ENCODE data around the gene BICD1. TPM values are rescaled to one million over a fixed set of nuclear protein-coding genes. Genes with fewer than 3 reads are reported as not detected.

BICD1 gene
- total RNA-seq, 1 donor from 2014 or later: 38.6 TPM

DNA sequence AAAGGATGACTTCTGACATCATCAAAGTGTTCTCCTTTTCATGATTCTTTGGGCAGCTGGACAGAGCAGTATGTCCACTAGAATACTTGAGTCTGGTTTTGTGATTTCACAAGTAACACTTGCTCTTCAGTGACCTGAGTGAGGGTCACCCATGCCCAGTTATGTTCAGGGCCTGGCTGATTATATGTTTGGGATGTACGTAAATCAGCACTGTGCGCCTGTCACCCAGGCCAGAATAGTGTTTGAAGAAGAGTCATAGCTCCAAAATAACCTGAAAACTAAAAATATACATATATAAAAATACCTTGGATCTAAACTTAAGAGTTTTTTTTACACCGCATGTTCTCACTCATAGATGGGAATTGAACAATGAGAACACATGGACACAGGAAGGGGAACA is 3.8 kb downstream of the BICD1 start:
- H3K4me3 Mint-ChIP-seq: no peak overlapping the region

DNA sequence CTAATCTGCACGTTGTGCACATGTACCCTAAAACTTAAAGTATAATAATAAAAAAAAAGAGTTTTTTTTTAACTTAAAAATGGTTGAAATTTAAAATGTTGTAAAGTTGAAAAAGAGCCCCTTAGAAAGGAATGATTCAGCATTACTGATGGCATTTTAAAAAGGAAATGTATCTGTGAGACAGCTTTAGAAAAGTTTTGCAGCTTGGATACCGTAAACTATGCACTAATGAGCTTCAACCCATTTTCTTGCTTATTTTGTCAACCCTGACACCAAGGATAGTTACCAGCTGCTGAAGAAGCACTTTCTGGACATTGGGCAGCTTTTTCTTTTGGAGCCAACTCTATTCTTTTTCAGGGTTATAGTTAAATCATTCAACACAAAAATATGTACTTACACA is 4.3 kb downstream of the BICD1 start:
- no peak for DNase-seq (ENCODE audit: low spot score in 2 of 2, unreplicated experiment in 2 of 2)
- Mint-ChIP-seq H3K27ac (no peak overlapping the region), H3K9me3 (no peaks in the 10 kb centered on the region), H3K4me1 (peaks cover 32% of the 10 kb centered on the region), H3K36me3 (peaks cover 8% of the 10 kb centered on the region), H3K4me3 (no peak overlapping the region), H3K27me3 (ENCODE audit: low read depth) (no peaks in the 10 kb centered on the region)
- TF ChIP-seq, protein P1, sequence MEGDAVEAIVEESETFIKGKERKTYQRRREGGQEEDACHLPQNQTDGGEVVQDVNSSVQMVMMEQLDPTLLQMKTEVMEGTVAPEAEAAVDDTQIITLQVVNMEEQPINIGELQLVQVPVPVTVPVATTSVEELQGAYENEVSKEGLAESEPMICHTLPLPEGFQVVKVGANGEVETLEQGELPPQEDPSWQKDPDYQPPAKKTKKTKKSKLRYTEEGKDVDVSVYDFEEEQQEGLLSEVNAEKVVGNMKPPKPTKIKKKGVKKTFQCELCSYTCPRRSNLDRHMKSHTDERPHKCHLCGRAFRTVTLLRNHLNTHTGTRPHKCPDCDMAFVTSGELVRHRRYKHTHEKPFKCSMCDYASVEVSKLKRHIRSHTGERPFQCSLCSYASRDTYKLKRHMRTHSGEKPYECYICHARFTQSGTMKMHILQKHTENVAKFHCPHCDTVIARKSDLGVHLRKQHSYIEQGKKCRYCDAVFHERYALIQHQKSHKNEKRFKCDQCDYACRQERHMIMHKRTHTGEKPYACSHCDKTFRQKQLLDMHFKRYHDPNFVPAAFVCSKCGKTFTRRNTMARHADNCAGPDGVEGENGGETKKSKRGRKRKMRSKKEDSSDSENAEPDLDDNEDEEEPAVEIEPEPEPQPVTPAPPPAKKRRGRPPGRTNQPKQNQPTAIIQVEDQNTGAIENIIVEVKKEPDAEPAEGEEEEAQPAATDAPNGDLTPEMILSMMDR (IDR thresholded peaks at IDR 0.05; ENCODE audit: unreplicated experiment): no peak

More for the DNA sequence above, 3.8 kb downstream of the BICD1 start:
- no peak for DNase-seq (ENCODE audit: low spot score in 2 of 2, unreplicated experiment in 2 of 2)
- H3K27me3 Mint-ChIP-seq (ENCODE audit: low read depth): no peaks in the 10 kb centered on the region
- no peaks in the 10 kb centered on the region for H3K9me3 Mint-ChIP-seq
- TF ChIP-seq, protein P1 (IDR thresholded peaks at IDR 0.05; ENCODE audit: unreplicated experiment): no peak
- peaks cover 8% of the 10 kb centered on the region for H3K36me3 Mint-ChIP-seq
- peaks cover 32% of the 10 kb centered on the region for H3K4me1 Mint-ChIP-seq
- no peak overlapping the region for H3K27ac Mint-ChIP-seq

DNA sequence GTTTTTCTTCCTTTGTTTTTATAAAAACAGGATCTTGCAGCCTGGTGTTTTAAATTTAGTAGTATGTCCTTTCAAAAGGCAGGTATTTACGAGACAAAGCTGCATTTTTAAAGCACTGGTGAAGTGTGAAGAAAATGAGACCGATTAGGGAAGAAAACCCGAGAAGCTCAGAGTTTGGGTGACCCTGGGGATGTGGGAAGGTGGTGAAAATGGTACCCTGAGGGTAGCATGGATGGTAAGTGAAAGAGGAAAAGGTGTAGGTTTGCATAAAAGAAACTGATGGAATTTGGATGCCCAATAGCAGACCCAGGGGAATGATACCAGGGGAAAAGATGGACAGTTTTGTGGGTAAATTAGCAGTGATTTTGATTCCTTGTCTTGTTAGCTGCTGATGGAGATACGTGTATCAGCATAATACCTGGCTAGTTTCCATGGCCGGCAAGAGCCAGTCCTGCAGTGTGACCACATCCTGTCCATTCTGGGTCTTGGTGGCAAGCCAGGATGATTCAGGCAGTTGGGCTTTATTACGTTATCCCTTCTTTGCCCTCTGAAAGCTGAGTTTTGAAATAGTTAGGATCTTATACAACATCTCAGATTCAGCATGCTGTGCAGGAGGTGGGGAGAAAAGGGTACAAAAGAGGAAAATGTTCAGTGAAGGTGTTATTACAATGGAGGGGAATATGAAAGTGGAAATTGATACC is 8.9 kb downstream of the BICD1 start:
- Mint-ChIP-seq H3K9me3 (no peaks in the 10 kb centered on the region), H3K4me1 (peaks cover 16% of the 10 kb centered on the region), H3K27me3 (ENCODE audit: low read depth) (no peaks in the 10 kb centered on the region), H3K4me3 (no peak overlapping the region), H3K27ac (peak overlapping the region; percentile 69), H3K36me3 (peaks cover 8% of the 10 kb centered on the region)
- TF ChIP-seq, protein P1 (IDR thresholded peaks at IDR 0.05; ENCODE audit: unreplicated experiment): no peak
- DNase-seq (ENCODE audit: low spot score in 2 of 2, unreplicated experiment in 2 of 2): no peak

DNA sequence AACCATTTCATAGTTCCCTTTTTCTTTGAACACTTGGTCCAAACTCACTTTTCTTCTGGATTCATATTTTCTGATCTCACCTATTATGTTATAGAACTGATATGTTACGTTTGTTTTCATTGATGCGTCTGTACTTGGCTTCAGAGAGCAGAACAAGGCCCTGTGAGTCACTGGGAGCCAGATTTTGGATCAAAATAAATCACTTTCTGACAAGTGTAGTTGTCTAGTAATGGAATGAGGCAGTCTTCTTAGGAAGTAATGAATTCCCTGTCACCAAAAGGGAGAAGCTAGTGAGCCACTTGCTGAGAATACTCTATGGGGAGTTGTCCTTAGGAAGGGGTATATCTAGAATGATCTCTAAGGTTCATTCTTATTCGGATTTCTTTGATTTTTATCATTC is 10.2 kb downstream of the BICD1 start:
- Mint-ChIP-seq H3K4me1 (peaks cover 17% of the 10 kb centered on the region), H3K27me3 (ENCODE audit: low read depth) (no peaks in the 10 kb centered on the region), H3K4me3 (no peak overlapping the region), H3K27ac (no peak overlapping the region), H3K9me3 (no peaks in the 10 kb centered on the region), H3K36me3 (peaks cover 8% of the 10 kb centered on the region)
- DNase-seq (ENCODE audit: low spot score in 2 of 2, unreplicated experiment in 2 of 2): no peak
- TF ChIP-seq, protein P1 (IDR thresholded peaks at IDR 0.05; ENCODE audit: unreplicated experiment): no peak

DNA sequence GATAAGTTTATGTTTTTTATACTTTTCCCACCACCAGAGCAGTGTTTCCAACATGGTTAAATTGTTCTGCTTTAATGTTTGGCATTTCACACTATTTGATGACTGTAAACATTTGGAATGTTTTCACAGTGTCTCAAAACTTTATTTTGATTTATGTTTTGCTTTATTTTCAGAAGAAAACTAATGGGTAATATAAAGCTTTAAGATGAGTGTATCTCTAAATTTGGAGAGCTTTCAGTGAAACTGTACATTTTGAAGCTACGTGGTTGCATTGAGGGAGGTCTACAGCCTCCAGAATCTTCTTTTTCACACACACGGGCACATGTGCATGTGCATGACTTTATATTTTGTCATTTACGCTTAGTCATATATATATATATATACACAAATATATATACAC is 10.7 kb downstream of the BICD1 start:
- Mint-ChIP-seq H3K4me3 (no peak overlapping the region), H3K27me3 (ENCODE audit: low read depth) (no peaks in the 10 kb centered on the region), H3K9me3 (no peaks in the 10 kb centered on the region), H3K36me3 (peaks cover 6% of the 10 kb centered on the region), H3K4me1 (peaks cover 17% of the 10 kb centered on the region), H3K27ac (no peak overlapping the region)
- TF ChIP-seq, protein P1 (IDR thresholded peaks at IDR 0.05; ENCODE audit: unreplicated experiment): no peak
- DNase-seq (ENCODE audit: low spot score in 2 of 2, unreplicated experiment in 2 of 2): no peak
